Measurements from ENCODE around the gene DPM2.
A peak's percentile ranks its signal among the peaks of the same experiment; 100 is the strongest.

The DPM2 gene

DNA sequence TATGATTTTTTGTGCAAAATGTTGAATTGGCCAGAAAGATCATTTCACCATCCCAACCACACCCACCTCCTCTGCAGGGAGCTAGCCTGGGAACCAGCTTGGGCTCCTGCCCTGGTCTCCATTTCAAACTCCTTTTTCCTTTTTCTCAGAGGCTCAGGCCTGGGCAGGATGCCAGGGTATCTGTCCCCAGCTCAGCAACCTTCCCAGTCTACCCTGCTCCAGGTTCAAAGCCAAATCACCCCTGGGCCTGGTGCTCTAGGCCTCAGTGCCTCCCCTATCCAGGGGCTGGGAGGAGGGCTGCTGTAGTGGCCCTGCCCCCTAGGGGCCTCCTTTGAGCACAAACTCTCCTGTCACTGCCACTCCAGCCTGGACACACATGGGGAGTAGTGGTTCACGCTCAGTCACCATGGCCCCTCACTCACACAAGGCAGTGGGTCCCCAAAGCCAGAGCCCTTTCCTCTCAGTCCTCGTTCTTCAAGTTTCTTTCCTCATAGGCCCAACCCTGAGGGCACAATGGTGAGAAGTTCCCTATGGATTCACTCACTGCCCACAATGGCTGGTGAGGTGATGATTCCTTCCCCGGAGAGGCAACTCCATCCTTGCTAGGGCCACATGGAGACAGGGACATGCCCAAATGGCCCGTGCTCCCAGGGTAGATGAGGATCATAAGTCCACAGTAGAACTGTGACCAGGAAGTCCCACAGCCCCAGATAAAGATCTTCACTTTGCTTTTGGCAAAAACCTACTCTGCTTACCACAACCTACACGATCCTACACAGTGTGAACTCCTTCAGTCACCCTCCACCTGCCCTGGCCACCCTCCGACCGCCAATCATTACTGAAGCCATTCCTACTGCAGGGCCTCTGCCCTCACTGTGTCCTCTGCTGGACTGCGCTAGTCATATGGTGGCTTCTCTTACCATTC is 19.2 kb downstream of the DPM2 start:
- no peak for DNase-seq (ENCODE audit: low read depth in 2 of 2)

DNA sequence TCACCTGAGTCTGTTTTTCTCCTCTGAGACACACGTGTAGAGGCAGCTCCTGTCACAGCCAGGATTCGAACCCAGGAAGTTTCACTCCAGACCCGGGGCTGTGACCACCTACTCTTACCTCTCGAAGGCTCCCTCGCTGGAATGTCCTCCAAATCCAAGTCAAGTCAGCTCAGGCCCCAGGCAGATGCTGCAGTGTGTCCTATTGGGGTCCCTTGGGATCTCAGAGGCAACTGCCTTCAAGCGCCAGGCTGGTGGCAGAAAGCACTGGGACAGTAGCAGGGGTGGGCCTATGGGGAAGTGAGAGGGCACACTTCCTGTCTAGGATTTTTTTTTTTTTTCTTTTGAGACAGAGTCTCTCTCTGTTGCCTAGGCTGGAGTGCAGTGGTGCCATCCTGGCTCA is 20.1 kb downstream of the DPM2 start:
- DNase-seq (ENCODE audit: low read depth in 2 of 2): no peak

DNA sequence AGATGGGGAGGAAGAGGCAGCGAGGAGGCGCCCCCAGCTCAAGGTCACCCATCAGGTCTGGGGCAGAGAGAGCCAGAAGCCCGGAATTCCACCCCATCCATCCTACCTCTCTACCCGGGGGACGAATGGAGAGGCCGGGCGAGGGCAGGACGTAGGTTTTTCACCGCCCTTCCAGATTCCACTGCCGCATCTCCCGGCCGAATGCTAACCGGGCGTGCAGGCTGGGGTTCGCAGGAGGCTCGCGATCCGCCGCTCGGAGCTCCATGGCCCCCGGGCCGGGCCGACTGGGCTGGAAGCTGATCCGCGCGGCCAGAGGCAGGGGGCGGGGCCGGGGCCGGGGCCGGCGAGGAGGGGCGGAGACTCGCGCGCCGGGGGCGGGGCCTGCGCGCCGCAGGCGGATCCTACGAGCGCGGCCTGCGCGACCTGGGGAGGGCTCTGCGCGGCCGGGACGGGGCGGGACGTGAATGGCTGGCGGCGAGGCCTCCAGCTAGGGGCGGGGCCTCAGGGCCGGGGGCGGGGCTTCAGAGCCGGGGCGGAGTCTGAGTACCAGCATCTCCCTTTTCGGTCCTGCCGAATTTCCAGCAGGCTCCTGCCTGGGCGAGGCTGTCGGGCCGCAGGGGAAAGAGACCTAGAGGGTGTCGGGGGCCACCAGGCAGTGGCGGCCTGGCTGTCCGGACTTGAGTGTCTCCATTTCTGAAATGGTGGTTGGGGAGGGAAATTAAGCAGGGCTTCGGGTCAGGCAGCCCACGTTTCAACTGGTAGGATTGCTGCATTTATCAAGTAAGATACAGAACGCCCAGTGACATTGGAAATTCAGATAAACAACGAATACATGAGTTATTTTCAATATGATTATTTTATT is 20.7 kb downstream of the DPM2 start, which contains the start of gene ST6GALNAC4:
ST6GALNAC4 (minus strand) TSS at position 322 of the 862 bp plus-strand sequence. CDS start 622 bp downstream, outside the sequence.
- peak; percentile 97 to 98 for DNase-seq (ENCODE audit: low read depth in 2 of 2)

DNA sequence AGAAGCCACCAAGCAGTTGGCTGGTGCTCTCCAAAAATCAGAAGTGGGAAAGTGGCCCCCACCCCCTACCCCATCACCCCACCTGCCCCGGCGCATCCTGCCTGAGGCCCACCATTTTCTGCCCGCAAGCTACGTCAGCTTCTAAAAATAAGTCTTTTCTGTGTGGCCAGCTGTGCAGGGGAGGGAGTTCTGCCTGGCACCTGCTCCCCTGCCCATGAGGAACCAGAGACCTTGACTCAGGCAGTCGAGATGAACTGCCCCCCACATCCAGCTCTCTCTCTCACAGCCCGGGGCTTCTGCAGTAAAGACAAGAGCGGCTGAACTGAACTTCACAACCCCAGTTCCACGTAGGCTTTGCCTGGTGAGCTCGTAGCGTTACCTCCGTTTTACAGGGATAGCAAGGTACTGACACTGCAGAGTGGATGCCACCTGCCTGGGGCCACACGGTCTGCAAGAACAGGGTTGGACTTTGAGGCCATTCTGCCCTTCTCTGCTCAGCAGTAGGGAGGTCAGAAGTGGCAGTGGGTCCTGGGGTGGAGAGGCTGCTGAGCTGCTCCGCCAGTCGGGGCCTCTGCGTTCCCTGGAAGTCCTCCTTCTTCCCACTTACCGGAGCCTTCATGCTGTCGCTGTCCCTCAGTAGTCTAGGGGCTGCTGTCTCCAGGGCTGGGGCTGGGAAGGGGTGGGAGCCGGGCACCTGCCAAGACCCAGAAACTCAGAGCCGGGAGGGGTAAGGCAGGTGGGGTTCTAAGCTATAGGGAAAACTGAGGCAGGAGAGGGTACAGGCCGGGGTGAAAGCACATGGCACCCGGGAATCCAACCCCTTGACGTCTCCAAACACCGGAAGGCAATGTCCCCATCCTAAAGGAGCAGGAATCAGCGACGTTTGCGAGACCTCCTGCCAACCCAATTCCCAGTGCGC is 21.6 kb downstream of the DPM2 start:
- no peak for DNase-seq (ENCODE audit: low read depth in 2 of 2)

DNA sequence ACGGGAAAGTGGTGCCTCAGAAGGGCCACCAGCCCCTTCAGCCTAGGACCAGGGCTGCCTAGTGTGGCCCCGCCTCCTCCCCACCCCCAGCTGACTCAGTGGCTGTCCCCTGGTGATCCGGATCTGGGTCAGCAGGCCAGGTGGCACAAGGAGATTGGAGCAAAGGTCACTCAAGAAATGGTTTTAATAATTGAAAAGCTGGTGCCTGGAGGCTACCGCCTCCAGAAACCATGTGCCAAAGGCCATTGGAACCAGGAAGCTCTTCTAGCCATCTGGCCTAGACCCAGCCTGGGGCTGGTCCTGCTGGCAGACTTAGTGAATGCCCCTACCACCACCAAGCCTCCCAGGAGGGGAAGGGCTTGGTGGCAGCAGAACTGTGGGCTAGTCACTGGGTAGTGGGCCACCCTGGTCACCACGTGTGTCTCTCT is 22.3 kb downstream of the DPM2 start:
- no peak for DNase-seq (ENCODE audit: low read depth in 2 of 2)

DNA sequence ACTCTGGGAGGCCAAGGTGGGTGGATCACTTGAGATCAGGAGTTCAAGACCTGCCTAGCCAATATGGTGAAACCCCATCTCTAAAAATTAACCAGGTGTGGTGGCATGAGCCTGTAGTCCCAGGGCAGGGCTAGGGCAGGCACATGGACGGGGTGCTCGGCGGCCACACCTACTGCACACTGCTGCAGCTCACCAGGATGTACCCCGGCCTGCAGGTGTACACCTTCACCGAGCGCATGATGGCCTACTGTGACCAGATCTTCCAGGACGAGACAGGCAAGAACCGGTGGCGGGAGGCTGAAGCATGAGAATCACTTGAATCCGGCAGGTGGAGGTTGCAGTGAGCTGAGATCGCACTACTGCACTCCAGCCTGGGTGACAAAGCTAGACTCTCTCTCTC is 24.0 kb downstream of the DPM2 start:
- no peak for DNase-seq (ENCODE audit: low read depth in 2 of 2)

DNA sequence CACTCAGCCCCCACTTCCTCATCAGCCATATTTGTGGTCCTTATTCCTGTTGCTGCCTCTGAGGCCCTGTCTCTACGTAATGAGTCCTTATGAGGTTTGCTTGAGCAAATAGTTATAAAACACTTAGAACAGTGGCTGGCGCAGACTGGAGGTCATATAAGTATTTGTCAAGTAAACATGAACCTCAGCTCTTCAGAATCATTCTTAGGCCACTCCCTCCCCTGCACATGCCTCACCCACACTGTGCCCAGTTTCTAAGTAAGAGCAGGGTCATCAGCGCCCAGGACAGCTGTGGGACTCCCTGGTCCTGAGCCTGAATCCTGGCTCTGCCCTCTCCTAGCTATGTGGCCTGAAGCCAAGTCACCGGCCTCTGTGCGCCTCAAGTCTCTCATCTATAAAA is 24.8 kb downstream of the DPM2 start:
- DNase-seq (ENCODE audit: low read depth in 2 of 2): no peak

DNA sequence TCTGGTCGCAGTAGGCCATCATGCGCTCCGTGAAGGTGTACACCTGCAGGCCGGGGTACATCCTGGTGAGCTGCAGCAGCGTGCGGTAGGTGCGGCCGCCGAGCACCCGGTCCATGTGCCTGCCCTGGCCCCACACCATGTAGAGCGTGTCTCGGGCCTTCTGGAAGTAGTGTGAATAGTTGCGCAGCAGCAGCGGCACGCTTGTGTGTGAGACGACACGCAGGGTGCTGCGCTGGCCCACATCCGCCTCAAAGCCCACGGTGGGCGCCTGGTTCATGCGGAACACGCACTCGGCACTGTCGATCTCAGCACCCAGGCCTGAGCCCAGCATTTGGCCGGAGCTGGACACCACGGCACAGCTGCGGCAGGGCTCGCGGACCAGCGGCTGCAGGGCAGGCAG is 25.4 kb downstream of the DPM2 start:
- no peak for DNase-seq (ENCODE audit: low read depth in 2 of 2)

DNA sequence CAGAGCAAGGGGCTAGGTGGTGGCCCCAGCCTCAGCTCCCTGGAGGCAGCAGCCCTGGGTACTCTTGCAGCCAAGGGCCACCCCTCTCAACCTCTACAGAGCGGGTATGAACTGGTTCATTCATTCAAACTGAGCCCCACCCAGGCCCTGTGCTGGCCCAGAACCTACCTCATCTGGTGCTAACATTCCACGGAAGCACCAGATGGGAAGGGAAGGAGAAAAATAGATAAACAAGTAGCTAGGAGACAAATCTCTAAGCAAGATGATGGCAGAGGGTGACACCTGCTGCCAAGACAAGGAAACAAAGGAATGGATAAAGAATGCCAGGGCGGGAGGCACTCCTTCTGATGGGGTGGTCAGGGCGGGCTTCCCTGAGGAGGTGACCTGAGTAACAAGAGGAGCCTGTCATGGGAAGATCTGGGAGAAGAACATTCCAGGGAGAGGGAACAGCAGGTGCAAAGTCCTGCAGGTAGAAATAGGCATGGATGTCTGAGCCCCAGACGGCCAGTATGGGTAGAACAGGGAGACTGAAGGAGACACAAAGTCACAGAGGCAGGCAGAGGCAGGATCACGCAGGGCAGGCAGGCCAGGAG is 26.9 kb downstream of the DPM2 start:
- no peak for DNase-seq (ENCODE audit: low read depth in 2 of 2)

DNA sequence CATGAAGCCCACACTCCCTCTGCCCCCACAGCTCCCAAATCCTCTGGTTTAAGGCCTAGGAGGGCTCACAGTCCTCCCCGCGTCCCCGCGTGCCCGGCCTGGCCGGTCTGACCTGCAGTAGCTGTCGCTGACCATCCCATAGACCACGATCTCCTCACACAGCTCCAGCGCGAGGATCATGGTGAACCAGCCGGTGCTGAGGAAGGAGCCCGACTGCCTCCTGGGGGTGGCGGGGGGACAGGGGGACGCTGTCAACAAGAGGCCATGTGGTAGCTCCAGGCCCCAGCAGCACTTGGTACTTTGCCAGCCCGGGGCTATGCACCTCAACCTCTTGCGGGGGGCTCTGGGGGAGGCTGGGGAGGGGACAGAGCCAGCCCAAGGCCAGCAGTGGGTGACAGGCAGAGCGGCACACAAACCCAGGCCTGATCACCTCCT is 27.8 kb downstream of the DPM2 start:
- DNase-seq (ENCODE audit: low read depth in 2 of 2): no peak

DNA sequence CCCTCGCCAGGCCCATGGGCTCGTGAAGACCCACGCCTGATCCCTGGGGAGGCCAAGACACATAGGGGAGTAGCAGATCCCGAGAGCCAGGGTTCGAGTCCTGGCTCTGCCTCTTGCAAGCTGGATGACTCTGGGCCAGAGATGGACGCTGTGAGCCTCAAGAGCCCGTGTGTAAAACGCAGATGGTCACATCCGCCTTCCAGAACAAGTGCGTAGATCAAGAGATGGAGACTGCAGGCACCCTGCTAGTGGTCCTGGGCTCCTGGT is 29.1 kb downstream of the DPM2 start:
- DNase-seq (ENCODE audit: low read depth in 2 of 2): no peak

DNA sequence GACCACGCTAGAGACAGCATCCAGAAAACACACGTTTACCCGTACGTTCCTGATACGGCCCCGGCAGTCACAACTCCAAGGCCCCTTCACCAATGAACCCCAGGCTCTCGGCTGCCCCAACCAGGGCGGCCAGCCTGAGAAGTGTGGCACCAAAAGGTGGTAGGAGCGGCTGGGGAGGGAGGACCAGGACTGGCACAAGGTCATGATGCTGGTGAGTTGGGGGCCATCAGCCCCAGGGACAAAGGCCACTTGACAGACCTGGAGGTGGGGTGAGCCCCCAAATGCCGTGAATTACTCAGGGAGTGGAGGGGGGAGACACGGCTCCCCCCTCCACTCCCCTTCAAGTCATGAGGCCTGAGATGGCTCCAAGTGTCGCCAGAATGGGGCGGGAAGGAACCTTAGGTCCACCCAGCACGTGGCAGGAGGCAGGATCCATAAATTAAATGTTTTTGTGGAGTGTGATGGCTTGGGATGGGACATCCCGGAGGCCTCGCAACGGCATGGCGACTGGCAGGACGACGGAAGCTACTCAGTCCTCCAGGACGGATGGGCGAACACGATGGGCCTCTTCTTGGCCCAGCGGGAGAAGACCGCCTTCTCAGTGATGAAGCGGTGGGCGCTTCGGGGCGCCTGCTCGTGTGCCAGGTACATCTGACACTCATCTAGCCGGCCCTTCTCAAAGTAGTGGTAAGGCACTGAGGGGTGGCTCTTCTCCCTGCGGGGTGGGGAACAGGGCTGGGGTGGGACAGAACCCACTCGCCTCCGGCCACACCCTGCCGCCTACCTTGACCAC is 29.6 kb downstream of the DPM2 start:
- DNase-seq (ENCODE audit: low read depth in 2 of 2): no peak

DNA sequence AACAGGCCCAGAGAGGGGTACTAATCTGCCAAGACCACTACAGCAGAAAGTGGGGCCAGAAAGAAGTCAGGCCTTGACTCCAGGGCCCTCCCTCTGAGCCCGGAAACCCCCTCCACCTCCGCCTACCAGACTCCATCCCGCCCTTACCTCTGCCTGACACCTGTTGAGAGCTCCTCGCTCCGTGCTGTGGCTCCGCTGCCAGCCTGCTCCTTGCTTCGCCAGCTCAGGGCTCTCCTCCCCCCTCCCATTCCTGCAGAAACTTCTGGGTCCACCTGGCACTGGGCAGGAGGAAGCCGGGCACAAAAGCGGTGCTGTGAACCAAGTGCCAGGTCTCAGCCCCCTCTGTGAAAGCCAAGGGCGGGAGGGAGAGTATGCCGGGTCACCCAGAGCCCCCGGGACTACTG is 31.9 kb downstream of the DPM2 start:
- DNase-seq (ENCODE audit: low read depth in 2 of 2): no peak

DNA sequence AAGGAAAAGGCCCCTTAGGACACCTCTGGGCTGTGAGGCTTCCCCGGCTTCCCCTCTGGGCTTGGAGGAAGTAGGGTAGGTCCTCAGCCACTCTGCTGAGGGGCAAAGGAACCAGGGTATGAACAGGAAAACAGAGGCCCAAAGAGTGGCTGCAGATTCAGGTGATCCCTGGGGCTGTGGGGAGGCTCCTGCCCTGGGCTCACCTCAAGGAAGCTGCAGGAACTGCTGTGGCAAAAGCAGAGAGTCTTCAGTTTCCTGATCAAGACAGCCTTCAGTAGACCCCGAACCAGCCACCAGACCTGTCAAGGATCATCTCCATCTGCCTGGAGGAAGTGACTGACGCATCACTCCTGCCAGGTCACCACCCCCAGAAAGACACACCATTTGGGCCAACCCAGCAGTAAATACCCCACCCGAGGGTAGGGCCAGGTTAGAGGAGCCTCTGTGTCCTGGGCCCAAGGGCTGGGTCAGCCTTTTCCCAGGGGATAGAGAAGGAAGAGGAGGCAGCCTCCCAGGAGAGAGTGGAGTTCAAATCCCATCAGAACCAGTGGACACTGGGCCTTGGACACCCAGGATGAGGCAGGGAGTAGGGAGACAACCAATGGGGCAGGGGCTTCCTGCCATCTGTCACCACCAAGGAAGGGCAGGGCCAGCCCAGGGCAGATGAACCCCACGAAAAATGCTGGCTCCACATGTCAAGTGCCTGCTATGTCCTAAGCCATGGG is 32.5 kb downstream of the DPM2 start:
- DNase-seq (ENCODE audit: low read depth in 2 of 2): no peak

DNA sequence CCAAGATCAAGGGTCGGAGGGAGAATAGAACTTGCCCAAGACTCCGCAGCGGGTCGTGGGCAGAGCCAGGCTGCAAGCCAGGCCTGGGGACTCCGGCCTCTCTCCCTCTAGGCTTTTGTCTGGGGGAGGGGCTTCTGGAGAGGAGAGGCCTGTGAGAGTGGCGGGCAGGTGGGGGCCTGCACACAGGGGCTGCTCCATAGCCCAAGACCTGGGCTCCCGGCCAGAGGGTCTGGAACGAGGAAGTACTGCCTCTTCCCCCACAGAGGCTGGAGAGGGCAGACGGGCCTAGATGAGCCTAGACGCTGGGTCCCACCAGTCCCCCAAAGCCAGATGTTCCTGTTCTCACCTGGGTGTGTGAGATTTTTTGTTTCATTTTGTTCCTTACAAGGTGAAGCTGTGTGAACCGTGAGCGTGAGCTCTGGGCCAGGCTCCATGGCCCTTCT is 33.1 kb downstream of the DPM2 start:
- DNase-seq (ENCODE audit: low read depth in 2 of 2): no peak

DNA sequence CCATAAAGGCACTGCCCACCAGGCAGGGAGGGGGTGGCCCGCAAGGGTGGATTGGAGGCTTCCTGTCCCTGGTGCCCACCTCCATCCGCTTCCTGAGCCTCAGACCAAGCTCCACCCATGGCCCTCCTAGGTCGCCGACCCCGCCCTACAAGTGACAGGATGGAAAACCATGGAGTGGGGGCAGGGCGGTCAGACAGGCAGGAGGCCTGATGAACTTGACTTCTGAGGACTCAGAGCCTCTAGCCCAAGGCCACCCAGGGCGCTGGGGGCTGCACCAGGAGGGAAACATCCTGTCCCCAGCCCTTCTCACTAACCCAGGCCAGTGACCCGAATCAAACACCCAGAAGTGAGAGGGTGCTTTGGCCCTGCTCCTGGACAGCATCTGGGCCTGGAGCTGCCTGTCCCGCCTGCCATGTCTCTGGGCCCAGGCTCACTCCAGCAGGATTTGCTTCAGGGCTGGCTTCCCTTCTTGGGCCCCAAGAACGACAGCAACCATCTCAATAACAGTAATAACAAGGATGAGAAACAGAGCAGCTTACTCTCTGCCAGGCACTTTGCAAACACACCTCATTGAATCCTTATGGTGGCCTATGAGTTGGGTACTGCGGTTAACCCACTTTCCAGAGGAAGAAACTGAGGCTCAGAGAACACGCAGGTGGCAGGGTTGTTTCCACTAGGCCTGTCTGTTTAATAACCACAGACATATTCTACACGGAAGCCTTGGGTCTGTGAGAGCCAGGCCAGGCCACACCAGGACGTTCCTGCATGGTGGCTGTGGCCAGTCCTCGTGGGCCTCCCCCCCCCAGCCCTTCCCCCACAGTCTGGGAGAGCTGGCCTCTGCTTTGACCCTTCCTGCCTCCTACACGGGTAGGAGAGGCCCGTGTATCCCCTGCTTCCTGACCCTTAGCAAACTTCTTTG is 33.8 kb downstream of the DPM2 start:
- peak in 1 of 2 donors; percentile 86 for DNase-seq (ENCODE audit: low read depth in 2 of 2)

DNA sequence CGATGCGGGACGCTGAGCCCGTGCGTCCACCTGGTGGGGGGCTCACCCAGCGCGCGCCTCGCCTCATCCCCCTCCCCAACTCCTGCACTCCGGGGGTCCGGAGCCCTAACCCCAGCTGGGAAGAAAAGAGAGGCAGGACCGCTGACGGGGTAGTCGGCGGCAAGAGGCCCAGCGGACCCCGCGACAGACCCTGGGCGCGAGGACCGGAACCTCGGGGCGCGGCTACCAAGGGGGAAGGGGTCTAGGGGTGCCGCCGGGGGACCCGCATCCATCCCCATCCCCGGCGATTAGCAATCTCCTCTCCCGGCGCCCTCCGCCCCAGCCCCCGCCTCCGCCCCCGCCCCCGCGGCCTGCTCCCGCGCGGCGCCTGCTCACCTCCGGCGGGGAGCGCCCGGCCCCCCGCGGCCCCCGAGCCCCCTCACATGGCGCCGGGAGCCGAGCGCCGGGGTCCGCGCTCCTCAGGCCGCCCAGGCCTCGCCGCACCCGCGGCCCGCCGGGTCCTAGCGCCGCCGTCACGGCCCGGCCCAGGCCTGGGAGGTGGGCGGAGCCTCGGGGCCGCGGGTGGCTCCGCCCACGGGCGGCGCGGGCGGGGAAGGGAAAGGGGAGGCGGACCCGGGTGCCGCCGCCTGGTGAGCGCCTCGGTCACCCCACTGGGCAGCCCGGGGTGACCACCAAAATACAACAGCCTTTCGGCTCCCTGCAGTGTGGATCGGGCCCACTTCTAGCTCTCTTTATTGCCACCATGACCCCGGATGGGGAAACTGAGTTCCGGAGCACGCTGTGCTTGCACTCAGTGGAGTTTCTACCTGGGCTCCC is 38.3 kb downstream of the DPM2 start, which contains the start of gene ST6GALNAC6:
ST6GALNAC6 (minus strand) TSS at position 476 of the 816 bp plus-strand sequence. CDS start 1,622 bp downstream, outside the sequence.
- peak; percentile 60 to 62 for DNase-seq (ENCODE audit: low read depth in 2 of 2)

Measured in activated CD4-positive, alpha-beta T cell treated with anti-CD3 and anti-CD28 coated beads for 24 hours (primary cell).